Vagina (tissue), 2 donors: ENCODE data around the gene DIAPH2.

ENCODE experiments used
- CTCF ChIP-seq, 3 experiments: fragments of 450-650 bp in 2 of 3; fragments of 200-600 bp in 1 of 3; sonication (generic) in 1 of 3; IDR thresholded peaks; one replicate each; pipeline ENCODE4 v1.5.1; 2017 to 2019; ENCODE audit warnings: antibody characterized with exemption in 3 of 3, mild to moderate bottlenecking in 2 of 3, moderate library complexity in 2 of 3
- POLR2AphosphoS5 ChIP-seq, 2 donors: sonication (generic); formaldehyde crosslinking; IDR thresholded peaks; one replicate each; pipeline ENCODE4 v1.9.0; 2017; ENCODE audit warnings: antibody characterized with exemption in 2 of 2, mild to moderate bottlenecking in 2 of 2, low read depth in 1 of 2; ENCODE audit not compliant: insufficient read depth in 1 of 2

GRCh38 chrX:96861218-96861617 is 176.6 kb downstream of the DIAPH2 start:
- TF ChIP-seq CTCF (IDR thresholded peaks at IDR 0.05) (no peak), POLR2AphosphoS5 (IDR thresholded peaks at IDR 0.05; ENCODE audit: insufficient read depth in 1 of 2, low read depth in 1 of 2) (no peak)
